ENCODE measurements around the gene WSCD2. TPM values are rescaled to one million over a fixed set of nuclear protein-coding genes. Genes with fewer than 3 reads are reported as not detected.

WSCD2 gene
- total RNA-seq, 1 experiment from 2014 or later: not detected

- ChIA-PET CTCF (no interaction called here), POLR2A (no interaction called here)
- TF ChIP-seq, protein P1, sequence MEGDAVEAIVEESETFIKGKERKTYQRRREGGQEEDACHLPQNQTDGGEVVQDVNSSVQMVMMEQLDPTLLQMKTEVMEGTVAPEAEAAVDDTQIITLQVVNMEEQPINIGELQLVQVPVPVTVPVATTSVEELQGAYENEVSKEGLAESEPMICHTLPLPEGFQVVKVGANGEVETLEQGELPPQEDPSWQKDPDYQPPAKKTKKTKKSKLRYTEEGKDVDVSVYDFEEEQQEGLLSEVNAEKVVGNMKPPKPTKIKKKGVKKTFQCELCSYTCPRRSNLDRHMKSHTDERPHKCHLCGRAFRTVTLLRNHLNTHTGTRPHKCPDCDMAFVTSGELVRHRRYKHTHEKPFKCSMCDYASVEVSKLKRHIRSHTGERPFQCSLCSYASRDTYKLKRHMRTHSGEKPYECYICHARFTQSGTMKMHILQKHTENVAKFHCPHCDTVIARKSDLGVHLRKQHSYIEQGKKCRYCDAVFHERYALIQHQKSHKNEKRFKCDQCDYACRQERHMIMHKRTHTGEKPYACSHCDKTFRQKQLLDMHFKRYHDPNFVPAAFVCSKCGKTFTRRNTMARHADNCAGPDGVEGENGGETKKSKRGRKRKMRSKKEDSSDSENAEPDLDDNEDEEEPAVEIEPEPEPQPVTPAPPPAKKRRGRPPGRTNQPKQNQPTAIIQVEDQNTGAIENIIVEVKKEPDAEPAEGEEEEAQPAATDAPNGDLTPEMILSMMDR (IDR thresholded peaks at IDR 0.05; ENCODE audit: insufficient read depth in 1 of 2, low read depth in 1 of 2, low read length in 1 of 2, severe bottlenecking in 1 of 2, unreplicated experiment in 1 of 2): no peak
- peaks cover 2% of the 10 kb centered on the region for H3K27me3 Mint-ChIP-seq (ENCODE audit: insufficient read depth, unreplicated experiment)
- H3K27ac Mint-ChIP-seq (ENCODE audit: unreplicated experiment): no peak overlapping the region
- Histone ChIP-seq H3K9me3 (no peaks in the 10 kb centered on the region), H3K4me3 (ENCODE audit: low read depth, low read length) (no peak overlapping the region), H3K36me3 (ENCODE audit: control insufficient read depth, insufficient read depth, low read length) (no peaks in the 10 kb centered on the region), H3K27me3 (replicated peaks; ENCODE audit: control insufficient read depth, insufficient read depth, low read length) (no peaks in the 10 kb centered on the region; the same call in 1 of the 2 replicates), H3K4me1 (no peaks in the 10 kb centered on the region)
- no peaks in the 10 kb centered on the region for H3K9me3 Mint-ChIP-seq (ENCODE audit: unreplicated experiment)
- intact Hi-C loops (cut with micrococcal nuclease; ENCODE audit: unreplicated experiment): no loop called here
- no peak for DNase-seq
- H3K4me1 Mint-ChIP-seq (ENCODE audit: low read depth, unreplicated experiment): no peaks in the 10 kb centered on the region
- H3K36me3 Mint-ChIP-seq (ENCODE audit: insufficient read depth, unreplicated experiment): no peaks in the 10 kb centered on the region
- H3K4me3 Mint-ChIP-seq (ENCODE audit: unreplicated experiment): no peak overlapping the region
- BruUV-seq (replicated peaks): no TSS peak
Measured at GRCh38 chr12:108241986-108242703, 113.1 kb downstream of the WSCD2 start.

DNA sequence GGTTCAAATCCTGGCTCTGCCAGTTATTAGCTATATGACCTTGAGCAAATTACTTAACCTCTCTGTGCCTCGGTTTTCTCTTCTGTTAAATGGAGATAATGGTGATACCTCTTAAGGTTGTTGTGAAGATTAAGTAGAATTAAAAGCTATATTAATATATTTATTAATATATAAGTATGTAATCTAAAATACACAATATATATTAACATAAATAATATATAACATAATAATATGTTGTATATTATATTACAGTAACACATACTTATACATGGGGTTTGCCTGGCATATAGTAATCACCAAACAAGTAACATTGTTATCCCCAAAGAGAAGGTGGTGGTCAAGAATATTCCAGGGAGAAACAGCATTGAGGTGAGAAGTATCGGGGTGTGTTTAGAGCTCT lies 118.0 kb downstream of the WSCD2 start:
- no peak overlapping the region for H3K4me3 ChIP-seq (ENCODE audit: low read depth, low read length)
- intact Hi-C loops (cut with micrococcal nuclease; ENCODE audit: unreplicated experiment): no loop called here
- H3K9me3 ChIP-seq: no peaks in the 10 kb centered on the region
- CTCF ChIA-PET: no interaction called here
- no peaks in the 10 kb centered on the region; the same call in 1 of the 2 replicates for H3K27me3 ChIP-seq (replicated peaks; ENCODE audit: control insufficient read depth, insufficient read depth, low read length)
- H3K9me3 Mint-ChIP-seq (ENCODE audit: unreplicated experiment): no peaks in the 10 kb centered on the region
- TF ChIP-seq, protein P1 (IDR thresholded peaks at IDR 0.05; ENCODE audit: insufficient read depth in 1 of 2, low read depth in 1 of 2, low read length in 1 of 2, severe bottlenecking in 1 of 2, unreplicated experiment in 1 of 2): no peak
- no peaks in the 10 kb centered on the region for H3K4me1 Mint-ChIP-seq (ENCODE audit: low read depth, unreplicated experiment)
- peaks cover 17% of the 10 kb centered on the region for H3K27me3 Mint-ChIP-seq (ENCODE audit: insufficient read depth, unreplicated experiment)
- H3K36me3 ChIP-seq (ENCODE audit: control insufficient read depth, insufficient read depth, low read length): no peaks in the 10 kb centered on the region
- POLR2A ChIA-PET: no interaction called here
- H3K27ac Mint-ChIP-seq (ENCODE audit: unreplicated experiment): no peak overlapping the region
- DNase-seq: no peak
- H3K4me1 ChIP-seq: no peaks in the 10 kb centered on the region
- no peaks in the 10 kb centered on the region for H3K36me3 Mint-ChIP-seq (ENCODE audit: insufficient read depth, unreplicated experiment)
- BruUV-seq (replicated peaks): no TSS peak
- no peak overlapping the region for H3K4me3 Mint-ChIP-seq (ENCODE audit: unreplicated experiment)

DNA sequence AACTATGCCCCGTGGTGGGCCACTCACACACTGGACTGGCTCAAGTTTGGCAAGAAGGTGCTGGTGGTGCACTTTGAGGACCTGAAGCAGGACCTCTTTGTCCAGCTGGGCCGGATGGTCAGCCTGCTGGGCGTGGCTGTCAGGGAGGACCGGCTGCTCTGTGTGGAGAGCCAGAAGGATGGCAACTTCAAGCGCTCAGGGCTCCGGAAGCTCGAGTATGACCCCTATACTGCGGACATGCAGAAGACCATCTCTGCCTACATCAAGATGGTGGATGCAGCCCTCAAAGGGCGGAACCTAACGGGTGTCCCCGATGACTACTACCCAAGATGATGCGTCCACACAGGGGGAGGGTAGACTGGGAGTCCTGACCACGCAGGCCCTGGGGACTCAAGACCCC lies 118.9 kb downstream of the WSCD2 start:
- Mint-ChIP-seq H3K27ac (ENCODE audit: unreplicated experiment) (no peak overlapping the region), H3K36me3 (ENCODE audit: insufficient read depth, unreplicated experiment) (no peaks in the 10 kb centered on the region), H3K4me1 (ENCODE audit: low read depth, unreplicated experiment) (no peaks in the 10 kb centered on the region), H3K27me3 (ENCODE audit: insufficient read depth, unreplicated experiment) (peaks cover 18% of the 10 kb centered on the region), H3K4me3 (ENCODE audit: unreplicated experiment) (no peak overlapping the region), H3K9me3 (ENCODE audit: unreplicated experiment) (no peaks in the 10 kb centered on the region)
- Histone ChIP-seq H3K27me3 (replicated peaks; ENCODE audit: control insufficient read depth, insufficient read depth, low read length) (no peaks in the 10 kb centered on the region; the same call in none of the 2 replicates), H3K4me3 (ENCODE audit: low read depth, low read length) (no peak overlapping the region), H3K9me3 (no peaks in the 10 kb centered on the region), H3K36me3 (ENCODE audit: control insufficient read depth, insufficient read depth, low read length) (no peaks in the 10 kb centered on the region), H3K4me1 (no peaks in the 10 kb centered on the region)
- intact Hi-C loops (cut with micrococcal nuclease; ENCODE audit: unreplicated experiment): no loop called here
- DNase-seq: no peak
- ChIA-PET CTCF (no interaction called here), POLR2A (no interaction called here)
- TF ChIP-seq, protein P1 (IDR thresholded peaks at IDR 0.05; ENCODE audit: insufficient read depth in 1 of 2, low read depth in 1 of 2, low read length in 1 of 2, severe bottlenecking in 1 of 2, unreplicated experiment in 1 of 2): no peak
- no TSS peak for BruUV-seq (replicated peaks)
